GM23338 (cell line): Measurements from ENCODE around the gene COP1. TPM values are rescaled to one million over a fixed set of nuclear protein-coding genes. Genes with fewer than 3 reads are reported as not detected.

Experiments
- ATAC-seq: fragments of 200-7000 bp; cut with Tn5 transposase; 3 replicates; pipeline ENCODE4 v1.9.1; 2020
- DNase-seq: peaks from one replicate; pipeline ENCODE4 v3.0.0-alpha.2; 2015; ENCODE audit warnings: low spot score
- H2AFZ ChIP-seq: fragments of 200-600 bp; sonication (generic); 2 replicates; pipeline ENCODE4 v1.8.0; 2016; ENCODE audit warnings: antibody characterized with exemption, mild to moderate bottlenecking, moderate library complexity
- H3F3A ChIP-seq: fragments of 200-600 bp; sonication (generic); replicated peaks from 2 replicates; pipeline ENCODE4 v1.8.0; 2017; ENCODE audit warnings: antibody characterized with exemption, mixed run types, low read depth
- H3K27ac ChIP-seq: fragments of 200-600 bp; sonication (generic); 2 replicates; pipeline ENCODE4 v1.6.1; 2016; ENCODE audit warnings: low read depth
- H3K27me3 ChIP-seq: fragments of 200-600 bp; sonication (generic); 2 replicates; pipeline ENCODE4 v1.8.0; 2016; ENCODE audit warnings: mild to moderate bottlenecking, mixed run types, moderate library complexity; ENCODE audit not compliant: insufficient read depth
- H3K36me3 ChIP-seq: fragments of 200-600 bp; sonication (generic); 2 replicates; pipeline ENCODE4 v1.8.0; 2016; ENCODE audit warnings: mild to moderate bottlenecking; ENCODE audit not compliant: insufficient read depth
- H3K4me1 ChIP-seq: fragments of 200-600 bp; sonication (generic); 2 replicates; pipeline ENCODE4 v1.8.0; 2016; ENCODE audit warnings: mild to moderate bottlenecking, moderate library complexity; ENCODE audit not compliant: insufficient read depth
- H3K4me2 ChIP-seq: fragments of 200-600 bp; sonication (generic); 2 replicates; pipeline ENCODE4 v1.7.1; 2017; ENCODE audit warnings: mixed run types
- H3K4me3 ChIP-seq: fragments of 200-600 bp; sonication (generic); 2 replicates; pipeline ENCODE4 v1.6.1; 2016; ENCODE audit warnings: mixed run types
- H3K79me2 ChIP-seq: fragments of 200-600 bp; sonication (generic); replicated peaks from 2 replicates; pipeline ENCODE4 v1.8.0; 2017; ENCODE audit warnings: mild to moderate bottlenecking; ENCODE audit not compliant: insufficient read depth
- H3K9me2 ChIP-seq: fragments of 200-600 bp; sonication (generic); 2 replicates; pipeline ENCODE4 v1.8.0; 2017; ENCODE audit not compliant: insufficient read depth
- H4K20me1 ChIP-seq: fragments of 200-600 bp; sonication (generic); replicated peaks from 2 replicates; pipeline ENCODE4 v1.8.0; 2017; ENCODE audit warnings: mild to moderate bottlenecking; ENCODE audit not compliant: insufficient read depth
- H3K27ac Mint-ChIP-seq: 2 replicates; pipeline ENCODE4 v1.8.0; 2020; ENCODE audit warnings: inconsistent platforms, mild to moderate bottlenecking, moderate library complexity, mixed read lengths
- H3K27me3 Mint-ChIP-seq: 3 replicates; pipeline ENCODE4 v1.8.0; 2022; ENCODE audit warnings: low read depth, mild to moderate bottlenecking, moderate library complexity, mixed read lengths, inconsistent platforms; ENCODE audit not compliant: insufficient read depth, poor library complexity
- H3K36me3 Mint-ChIP-seq: 3 replicates; pipeline ENCODE4 v1.8.0; 2021; ENCODE audit warnings: low read depth, mild to moderate bottlenecking, inconsistent platforms, moderate library complexity, mixed read lengths
- H3K4me1 Mint-ChIP-seq: 3 replicates; pipeline ENCODE4 v1.8.0; 2020; ENCODE audit warnings: mild to moderate bottlenecking, inconsistent platforms, mixed read lengths
- H3K4me3 Mint-ChIP-seq: 3 replicates; pipeline ENCODE4 v1.8.0; 2021; ENCODE audit warnings: moderate library complexity, mild to moderate bottlenecking, inconsistent platforms, mixed read lengths
- H3K9me3 Mint-ChIP-seq: 3 replicates; pipeline ENCODE4 v1.8.0; 2020; ENCODE audit warnings: moderate library complexity, mild to moderate bottlenecking, inconsistent platforms, mixed read lengths
- CREB1 ChIP-seq: fragments of 250-450 bp; sonication (Bioruptor Pico); IDR thresholded peaks from 2 replicates; pipeline ENCODE4 v1.5.0; 2020; ENCODE audit warnings: low read depth, mild to moderate bottlenecking, moderate library complexity
- EZH2 ChIP-seq: fragments of 200-600 bp; sonication (generic); IDR thresholded peaks from one replicate; pipeline ENCODE4 v1.8.0; 2017; ENCODE audit warnings: antibody characterized with exemption, mild to moderate bottlenecking, low read depth; ENCODE audit not compliant: unreplicated experiment
- EZH2phosphoT487 ChIP-seq: fragments of 200-600 bp; sonication (generic); IDR thresholded peaks from one replicate; pipeline ENCODE4 v1.8.1; 2018; ENCODE audit warnings: antibody characterized with exemption; ENCODE audit not compliant: unreplicated experiment
- NANOG ChIP-seq: IDR thresholded peaks from 2 replicates; pipeline ENCODE4 v1.6.1; 2016; ENCODE audit warnings: antibody characterized with exemption, borderline replicate concordance
- POLR2AphosphoS5 ChIP-seq: IDR thresholded peaks from 2 replicates; pipeline ENCODE4 v1.6.1; 2016; ENCODE audit warnings: antibody characterized with exemption, low read depth
- STAT1 ChIP-seq: IDR thresholded peaks from one replicate; pipeline ENCODE4 v1.6.1; 2016; ENCODE audit warnings: antibody characterized with exemption; ENCODE audit not compliant: unreplicated experiment
- ZNF114 ChIP-seq: fragments of 250-450 bp; sonication (Bioruptor Pico); IDR thresholded peaks from 2 replicates; pipeline ENCODE4 v1.5.0; 2020; ENCODE audit warnings: mild to moderate bottlenecking, moderate library complexity
- ZNF331 ChIP-seq: fragments of 250-450 bp; sonication (Bioruptor Pico); IDR thresholded peaks from 2 replicates; pipeline ENCODE4 v1.5.0; 2020; ENCODE audit warnings: low read depth, mild to moderate bottlenecking, moderate library complexity
- polyA plus RNA-seq: library from polyadenylated mRNA; unstranded; fragments of >200 nt; fragmentation: Nextera tagmentation; extraction: Ambion mirVana; gene quantifications from 2 replicates; pipeline ENCODE4 v1.2.1, GENCODE V29; 2016
- total RNA-seq: library from RNA; depleted of rRNA; stranded (reverse); fragments of >200 nt; shearing (Covaris generic); gene quantifications from 2 replicates; pipeline ENCODE4 v1.2.3, GENCODE V29; 2014
- TF ChIP-seq, protein P1 (sequence below): IDR thresholded peaks from one replicate; pipeline ENCODE4 v1.6.1; 2018; ENCODE audit warnings: antibody characterized with exemption; ENCODE audit not compliant: unreplicated experiment
- TF ChIP-seq, protein P2 (sequence below): IDR thresholded peaks from 2 replicates; pipeline ENCODE4 v1.6.1; 2016; ENCODE audit warnings: antibody characterized with exemption
- TF ChIP-seq, protein P3 (sequence below): fragments of 250-450 bp; sonication (Bioruptor Pico); IDR thresholded peaks from 2 replicates; pipeline ENCODE4 v1.5.0; 2020; ENCODE audit warnings: mild to moderate bottlenecking, moderate library complexity
- TF ChIP-seq, protein P4 (sequence below), 2 experiments: fragments of 200-600 bp in 1 of 2; sonication (generic) in 1 of 2; conservative IDR thresholded peaks; 2 replicates each; pipeline versions ENCODE4 v1.5.1 to v1.6.1; 2016 to 2017; ENCODE audit warnings: antibody characterized with exemption in 2 of 2, low read depth in 2 of 2, mild to moderate bottlenecking in 2 of 2, moderate library complexity in 1 of 2

Gene COP1
- total and polyA plus RNA-seq, 2 experiments from 2014 or later, result 54.0 to 54.9 TPM

DNA sequence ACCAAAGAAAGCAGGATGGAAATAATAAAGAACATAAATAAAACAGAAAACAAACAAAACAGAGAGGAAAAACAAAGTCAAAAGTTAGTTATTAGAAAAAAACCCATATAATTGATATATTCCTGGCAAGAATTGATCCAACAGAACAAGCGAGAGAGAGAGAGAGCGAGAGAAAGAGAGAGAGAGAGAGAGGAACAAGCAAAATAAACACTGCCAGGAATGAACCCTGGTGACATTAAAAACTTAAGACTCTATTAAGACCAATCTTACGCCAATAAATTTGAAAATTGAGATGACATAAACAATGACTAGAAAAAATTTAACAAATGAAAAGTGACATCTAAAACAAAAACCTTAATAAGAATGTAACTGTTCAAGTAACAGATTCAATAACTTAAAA lies 64.1 kb downstream of the COP1 start:
- Histone ChIP-seq H3K27ac (no peak overlapping the region), H3K79me2 (peaks cover 82% of the 10 kb centered on the region), H3K4me3 (no peak overlapping the region), H3K27me3 (no peaks in the 10 kb centered on the region), H2AFZ (no peak overlapping the region), H4K20me1 (peaks cover 5% of the 10 kb centered on the region; the same call in 1 of the 2 replicates), H3K4me1 (no peaks in the 10 kb centered on the region), H3K4me2 (no peak overlapping the region), H3K9me2 (no peaks in the 10 kb centered on the region), H3K36me3 (no peaks in the 10 kb centered on the region; the same call in 1 of the 2 replicates), H3F3A (no peaks in the 10 kb centered on the region)
- H3K36me3 Mint-ChIP-seq, result peaks cover 24% of the 10 kb centered on the region; the same call in 2 of the 3 replicates
- no peak for TF ChIP-seq NANOG
- no peak for TF ChIP-seq ZNF114
- no peak for TF ChIP-seq POLR2AphosphoS5
- TF ChIP-seq, protein P1, sequence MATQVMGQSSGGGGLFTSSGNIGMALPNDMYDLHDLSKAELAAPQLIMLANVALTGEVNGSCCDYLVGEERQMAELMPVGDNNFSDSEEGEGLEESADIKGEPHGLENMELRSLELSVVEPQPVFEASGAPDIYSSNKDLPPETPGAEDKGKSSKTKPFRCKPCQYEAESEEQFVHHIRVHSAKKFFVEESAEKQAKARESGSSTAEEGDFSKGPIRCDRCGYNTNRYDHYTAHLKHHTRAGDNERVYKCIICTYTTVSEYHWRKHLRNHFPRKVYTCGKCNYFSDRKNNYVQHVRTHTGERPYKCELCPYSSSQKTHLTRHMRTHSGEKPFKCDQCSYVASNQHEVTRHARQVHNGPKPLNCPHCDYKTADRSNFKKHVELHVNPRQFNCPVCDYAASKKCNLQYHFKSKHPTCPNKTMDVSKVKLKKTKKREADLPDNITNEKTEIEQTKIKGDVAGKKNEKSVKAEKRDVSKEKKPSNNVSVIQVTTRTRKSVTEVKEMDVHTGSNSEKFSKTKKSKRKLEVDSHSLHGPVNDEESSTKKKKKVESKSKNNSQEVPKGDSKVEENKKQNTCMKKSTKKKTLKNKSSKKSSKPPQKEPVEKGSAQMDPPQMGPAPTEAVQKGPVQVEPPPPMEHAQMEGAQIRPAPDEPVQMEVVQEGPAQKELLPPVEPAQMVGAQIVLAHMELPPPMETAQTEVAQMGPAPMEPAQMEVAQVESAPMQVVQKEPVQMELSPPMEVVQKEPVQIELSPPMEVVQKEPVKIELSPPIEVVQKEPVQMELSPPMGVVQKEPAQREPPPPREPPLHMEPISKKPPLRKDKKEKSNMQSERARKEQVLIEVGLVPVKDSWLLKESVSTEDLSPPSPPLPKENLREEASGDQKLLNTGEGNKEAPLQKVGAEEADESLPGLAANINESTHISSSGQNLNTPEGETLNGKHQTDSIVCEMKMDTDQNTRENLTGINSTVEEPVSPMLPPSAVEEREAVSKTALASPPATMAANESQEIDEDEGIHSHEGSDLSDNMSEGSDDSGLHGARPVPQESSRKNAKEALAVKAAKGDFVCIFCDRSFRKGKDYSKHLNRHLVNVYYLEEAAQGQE, result no peak
- TF ChIP-seq, protein P2, sequence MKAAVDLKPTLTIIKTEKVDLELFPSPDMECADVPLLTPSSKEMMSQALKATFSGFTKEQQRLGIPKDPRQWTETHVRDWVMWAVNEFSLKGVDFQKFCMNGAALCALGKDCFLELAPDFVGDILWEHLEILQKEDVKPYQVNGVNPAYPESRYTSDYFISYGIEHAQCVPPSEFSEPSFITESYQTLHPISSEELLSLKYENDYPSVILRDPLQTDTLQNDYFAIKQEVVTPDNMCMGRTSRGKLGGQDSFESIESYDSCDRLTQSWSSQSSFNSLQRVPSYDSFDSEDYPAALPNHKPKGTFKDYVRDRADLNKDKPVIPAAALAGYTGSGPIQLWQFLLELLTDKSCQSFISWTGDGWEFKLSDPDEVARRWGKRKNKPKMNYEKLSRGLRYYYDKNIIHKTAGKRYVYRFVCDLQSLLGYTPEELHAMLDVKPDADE, result no peak
- no peak for TF ChIP-seq CREB1
- TF ChIP-seq EZH2, result no peak
- TF ChIP-seq, protein P3, sequence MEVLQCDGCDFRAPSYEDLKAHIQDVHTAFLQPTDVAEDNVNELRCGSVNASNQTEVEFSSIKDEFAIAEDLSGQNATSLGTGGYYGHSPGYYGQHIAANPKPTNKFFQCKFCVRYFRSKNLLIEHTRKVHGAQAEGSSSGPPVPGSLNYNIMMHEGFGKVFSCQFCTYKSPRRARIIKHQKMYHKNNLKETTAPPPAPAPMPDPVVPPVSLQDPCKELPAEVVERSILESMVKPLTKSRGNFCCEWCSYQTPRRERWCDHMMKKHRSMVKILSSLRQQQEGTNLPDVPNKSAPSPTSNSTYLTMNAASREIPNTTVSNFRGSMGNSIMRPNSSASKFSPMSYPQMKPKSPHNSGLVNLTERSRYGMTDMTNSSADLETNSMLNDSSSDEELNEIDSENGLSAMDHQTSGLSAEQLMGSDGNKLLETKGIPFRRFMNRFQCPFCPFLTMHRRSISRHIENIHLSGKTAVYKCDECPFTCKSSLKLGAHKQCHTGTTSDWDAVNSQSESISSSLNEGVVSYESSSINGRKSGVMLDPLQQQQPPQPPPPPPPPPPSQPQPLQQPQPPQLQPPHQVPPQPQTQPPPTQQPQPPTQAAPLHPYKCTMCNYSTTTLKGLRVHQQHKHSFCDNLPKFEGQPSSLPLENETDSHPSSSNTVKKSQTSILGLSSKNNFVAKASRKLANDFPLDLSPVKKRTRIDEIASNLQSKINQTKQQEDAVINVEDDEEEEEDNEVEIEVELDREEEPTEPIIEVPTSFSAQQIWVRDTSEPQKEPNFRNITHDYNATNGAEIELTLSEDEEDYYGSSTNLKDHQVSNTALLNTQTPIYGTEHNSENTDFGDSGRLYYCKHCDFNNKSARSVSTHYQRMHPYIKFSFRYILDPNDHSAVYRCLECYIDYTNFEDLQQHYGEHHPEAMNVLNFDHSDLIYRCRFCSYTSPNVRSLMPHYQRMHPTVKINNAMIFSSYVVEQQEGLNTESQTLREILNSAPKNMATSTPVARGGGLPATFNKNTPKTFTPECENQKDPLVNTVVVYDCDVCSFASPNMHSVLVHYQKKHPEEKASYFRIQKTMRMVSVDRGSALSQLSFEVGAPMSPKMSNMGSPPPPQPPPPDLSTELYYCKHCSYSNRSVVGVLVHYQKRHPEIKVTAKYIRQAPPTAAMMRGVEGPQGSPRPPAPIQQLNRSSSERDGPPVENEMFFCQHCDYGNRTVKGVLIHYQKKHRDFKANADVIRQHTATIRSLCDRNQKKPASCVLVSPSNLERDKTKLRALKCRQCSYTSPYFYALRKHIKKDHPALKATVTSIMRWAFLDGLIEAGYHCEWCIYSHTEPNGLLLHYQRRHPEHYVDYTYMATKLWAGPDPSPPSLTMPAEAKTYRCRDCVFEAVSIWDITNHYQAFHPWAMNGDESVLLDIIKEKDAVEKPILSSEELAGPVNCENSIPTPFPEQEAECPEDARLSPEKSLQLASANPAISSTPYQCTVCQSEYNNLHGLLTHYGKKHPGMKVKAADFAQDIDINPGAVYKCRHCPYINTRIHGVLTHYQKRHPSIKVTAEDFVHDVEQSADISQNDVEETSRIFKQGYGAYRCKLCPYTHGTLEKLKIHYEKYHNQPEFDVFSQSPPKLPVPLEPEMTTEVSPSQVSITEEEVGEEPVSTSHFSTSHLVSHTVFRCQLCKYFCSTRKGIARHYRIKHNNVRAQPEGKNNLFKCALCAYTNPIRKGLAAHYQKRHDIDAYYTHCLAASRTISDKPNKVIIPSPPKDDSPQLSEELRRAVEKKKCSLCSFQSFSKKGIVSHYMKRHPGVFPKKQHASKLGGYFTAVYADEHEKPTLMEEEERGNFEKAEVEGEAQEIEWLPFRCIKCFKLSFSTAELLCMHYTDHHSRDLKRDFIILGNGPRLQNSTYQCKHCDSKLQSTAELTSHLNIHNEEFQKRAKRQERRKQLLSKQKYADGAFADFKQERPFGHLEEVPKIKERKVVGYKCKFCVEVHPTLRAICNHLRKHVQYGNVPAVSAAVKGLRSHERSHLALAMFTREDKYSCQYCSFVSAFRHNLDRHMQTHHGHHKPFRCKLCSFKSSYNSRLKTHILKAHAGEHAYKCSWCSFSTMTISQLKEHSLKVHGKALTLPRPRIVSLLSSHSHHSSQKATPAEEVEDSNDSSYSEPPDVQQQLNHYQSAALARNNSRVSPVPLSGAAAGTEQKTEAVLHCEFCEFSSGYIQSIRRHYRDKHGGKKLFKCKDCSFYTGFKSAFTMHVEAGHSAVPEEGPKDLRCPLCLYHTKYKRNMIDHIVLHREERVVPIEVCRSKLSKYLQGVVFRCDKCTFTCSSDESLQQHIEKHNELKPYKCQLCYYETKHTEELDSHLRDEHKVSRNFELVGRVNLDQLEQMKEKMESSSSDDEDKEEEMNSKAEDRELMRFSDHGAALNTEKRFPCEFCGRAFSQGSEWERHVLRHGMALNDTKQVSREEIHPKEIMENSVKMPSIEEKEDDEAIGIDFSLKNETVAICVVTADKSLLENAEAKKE (CRISPR knock-in tag), result no peak
- TF ChIP-seq EZH2phosphoT487, result no peak
- no peak for TF ChIP-seq ZNF331 (CRISPR knock-in tag)
- no peak for TF ChIP-seq STAT1
- TF ChIP-seq, protein P4, sequence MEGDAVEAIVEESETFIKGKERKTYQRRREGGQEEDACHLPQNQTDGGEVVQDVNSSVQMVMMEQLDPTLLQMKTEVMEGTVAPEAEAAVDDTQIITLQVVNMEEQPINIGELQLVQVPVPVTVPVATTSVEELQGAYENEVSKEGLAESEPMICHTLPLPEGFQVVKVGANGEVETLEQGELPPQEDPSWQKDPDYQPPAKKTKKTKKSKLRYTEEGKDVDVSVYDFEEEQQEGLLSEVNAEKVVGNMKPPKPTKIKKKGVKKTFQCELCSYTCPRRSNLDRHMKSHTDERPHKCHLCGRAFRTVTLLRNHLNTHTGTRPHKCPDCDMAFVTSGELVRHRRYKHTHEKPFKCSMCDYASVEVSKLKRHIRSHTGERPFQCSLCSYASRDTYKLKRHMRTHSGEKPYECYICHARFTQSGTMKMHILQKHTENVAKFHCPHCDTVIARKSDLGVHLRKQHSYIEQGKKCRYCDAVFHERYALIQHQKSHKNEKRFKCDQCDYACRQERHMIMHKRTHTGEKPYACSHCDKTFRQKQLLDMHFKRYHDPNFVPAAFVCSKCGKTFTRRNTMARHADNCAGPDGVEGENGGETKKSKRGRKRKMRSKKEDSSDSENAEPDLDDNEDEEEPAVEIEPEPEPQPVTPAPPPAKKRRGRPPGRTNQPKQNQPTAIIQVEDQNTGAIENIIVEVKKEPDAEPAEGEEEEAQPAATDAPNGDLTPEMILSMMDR (conservative IDR thresholded peaks at IDR 0.05; ENCODE audit: low read depth in 2 of 2), result no peak
- H3K4me1 Mint-ChIP-seq, result peaks cover 12% of the 10 kb centered on the region; the same call in 2 of the 3 replicates
- no peak overlapping the region for H3K4me3 Mint-ChIP-seq
- no peak for ATAC-seq
- DNase-seq, result no peak
- H3K27ac Mint-ChIP-seq, result no peak overlapping the region
- H3K27me3 Mint-ChIP-seq, result peaks cover 2% of the 10 kb centered on the region
- H3K9me3 Mint-ChIP-seq, result no peaks in the 10 kb centered on the region
